ENCODE measurements around the gene ABAT.

Gene ABAT

GRCh38 chr16:8752706-8753105 is 78.3 kb downstream of the ABAT start:
- Histone ChIP-seq H3K79me2 (ENCODE audit: insufficient read depth, low read length) (no peaks in the 10 kb centered on the region), H3K9me3 (ENCODE audit: low read length) (no peaks in the 10 kb centered on the region), H3K4me1 (ENCODE audit: insufficient read depth, low read length, severe bottlenecking) (no peaks in the 10 kb centered on the region), H2AFZ (ENCODE audit: low read length) (no peak overlapping the region), H3K4me2 (ENCODE audit: low read length) (no peak overlapping the region), H3K9me2 (ENCODE audit: low read depth, low read length) (no peaks in the 10 kb centered on the region), H3K27me3 (ENCODE audit: insufficient read depth, low read length) (no peaks in the 10 kb centered on the region), H3K9ac (ENCODE audit: low read length) (no peak overlapping the region), H3K4me3 (ENCODE audit: low read depth, low read length, poor library complexity, severe bottlenecking) (no peak overlapping the region), H4K20me1 (ENCODE audit: insufficient read depth, low read length) (no peaks in the 10 kb centered on the region), H3K36me3 (ENCODE audit: insufficient read depth, low read length) (no peaks in the 10 kb centered on the region), H3K27ac (ENCODE audit: low read depth, low read length, poor library complexity, severe bottlenecking) (no peak overlapping the region), H3F3A (ENCODE audit: insufficient read depth, low read length) (no peaks in the 10 kb centered on the region)
- no peak for TF ChIP-seq CTCF (IDR thresholded peaks at IDR 0.05; ENCODE audit: low read length)
- TF ChIP-seq EZH2 (IDR thresholded peaks at IDR 0.05; ENCODE audit: borderline replicate concordance, low read length) = no peak

- H3K79me2 ChIP-seq (ENCODE audit: insufficient read depth, low read length) = no peaks in the 10 kb centered on the region
- TF ChIP-seq EZH2 (IDR thresholded peaks at IDR 0.05; ENCODE audit: borderline replicate concordance, low read length) (no peak), CTCF (IDR thresholded peaks at IDR 0.05; ENCODE audit: low read length) (no peak)
- H2AFZ ChIP-seq (ENCODE audit: low read length) = no peak overlapping the region
- no peak overlapping the region for H3K4me2 ChIP-seq (ENCODE audit: low read length)
- no peak overlapping the region for H3K9ac ChIP-seq (ENCODE audit: low read length)
- no peak overlapping the region for H3K4me3 ChIP-seq (ENCODE audit: low read depth, low read length, poor library complexity, severe bottlenecking)
- H3K36me3 ChIP-seq (ENCODE audit: insufficient read depth, low read length) = no peaks in the 10 kb centered on the region
- H3K4me1 ChIP-seq (ENCODE audit: insufficient read depth, low read length, severe bottlenecking) = no peaks in the 10 kb centered on the region
- no peaks in the 10 kb centered on the region for H3K9me3 ChIP-seq (ENCODE audit: low read length)
- no peaks in the 10 kb centered on the region for H3K27me3 ChIP-seq (ENCODE audit: insufficient read depth, low read length)
- H3F3A ChIP-seq (ENCODE audit: insufficient read depth, low read length) = no peaks in the 10 kb centered on the region
- H4K20me1 ChIP-seq (ENCODE audit: insufficient read depth, low read length) = no peaks in the 10 kb centered on the region
- H3K9me2 ChIP-seq (ENCODE audit: low read depth, low read length) = no peaks in the 10 kb centered on the region
- no peak overlapping the region for H3K27ac ChIP-seq (ENCODE audit: low read depth, low read length, poor library complexity, severe bottlenecking)
Observed at GRCh38 chr16:8753416-8754054, 79.1 kb downstream of the ABAT start.

- H2AFZ ChIP-seq (ENCODE audit: low read length) = no peak overlapping the region
- H3K9me2 ChIP-seq (ENCODE audit: low read depth, low read length) = no peaks in the 10 kb centered on the region
- no peaks in the 10 kb centered on the region for H3K4me1 ChIP-seq (ENCODE audit: insufficient read depth, low read length, severe bottlenecking)
- no peak overlapping the region for H3K27ac ChIP-seq (ENCODE audit: low read depth, low read length, poor library complexity, severe bottlenecking)
- H3F3A ChIP-seq (ENCODE audit: insufficient read depth, low read length) = no peaks in the 10 kb centered on the region
- no peaks in the 10 kb centered on the region for H3K79me2 ChIP-seq (ENCODE audit: insufficient read depth, low read length)
- no peak overlapping the region for H3K4me2 ChIP-seq (ENCODE audit: low read length)
- no peak overlapping the region for H3K4me3 ChIP-seq (ENCODE audit: low read depth, low read length, poor library complexity, severe bottlenecking)
- H3K27me3 ChIP-seq (ENCODE audit: insufficient read depth, low read length) = no peaks in the 10 kb centered on the region
- TF ChIP-seq EZH2 (IDR thresholded peaks at IDR 0.05; ENCODE audit: borderline replicate concordance, low read length) (no peak), CTCF (IDR thresholded peaks at IDR 0.05; ENCODE audit: low read length) (no peak)
- no peaks in the 10 kb centered on the region for H4K20me1 ChIP-seq (ENCODE audit: insufficient read depth, low read length)
- H3K9ac ChIP-seq (ENCODE audit: low read length) = no peak overlapping the region
- H3K36me3 ChIP-seq (ENCODE audit: insufficient read depth, low read length) = no peaks in the 10 kb centered on the region
- H3K9me3 ChIP-seq (ENCODE audit: low read length) = no peaks in the 10 kb centered on the region
Observed at GRCh38 chr16:8756755-8757154, 82.3 kb downstream of the ABAT start.

Measured in OCI-LY1 (cell line).